ENCODE data around the gene DHRS3. TPM values are rescaled to one million over a fixed set of nuclear protein-coding genes. Genes with fewer than 3 reads are reported as not detected.

Gene DHRS3
- total RNA-seq, 1 experiment from 2014 or later, result 54.5 TPM

DNA sequence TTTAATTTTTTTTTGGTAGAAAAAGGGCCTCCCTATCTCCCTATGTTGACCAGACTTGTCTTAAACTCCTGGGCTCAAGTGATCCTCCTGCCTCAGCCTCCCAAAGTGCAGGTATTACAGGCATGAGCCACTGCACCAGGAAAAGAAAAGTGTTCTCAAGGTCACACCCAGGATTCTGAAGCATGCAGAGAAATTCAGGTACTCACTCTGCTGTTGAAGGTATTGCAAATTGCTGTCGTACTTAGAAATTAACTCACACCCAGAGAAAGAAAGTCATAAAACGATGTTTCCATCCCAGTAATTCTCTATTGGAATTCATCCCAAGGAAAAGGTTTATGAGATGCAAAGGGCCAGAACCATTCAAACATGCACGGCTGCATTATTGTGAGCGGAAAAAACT lies 73.7 kb downstream of the DHRS3 start:
- Histone ChIP-seq H3K23ac (ENCODE audit: insufficient read length, low read depth, low read length) (no peak overlapping the region), H4K5ac (ENCODE audit: insufficient read length, low read depth, low read length) (no peak overlapping the region), H2BK5ac (ENCODE audit: insufficient read length, low read length) (no peak overlapping the region), H2AFZ (ENCODE audit: low read length) (no peak overlapping the region), H3K27ac (ENCODE audit: insufficient read length, low read depth, low read length) (no peak overlapping the region), H3K14ac (ENCODE audit: insufficient read depth, low read length) (no peak overlapping the region), H2BK20ac (ENCODE audit: low read depth, low read length, poor library complexity, severe bottlenecking) (no peak overlapping the region), H2BK15ac (ENCODE audit: low read depth, low read length) (no peak overlapping the region), H3K56ac (ENCODE audit: insufficient read length, low read depth, low read length) (no peak overlapping the region), H3K4ac (ENCODE audit: low read depth, low read length) (no peak overlapping the region), H3K9me3 (ENCODE audit: control insufficient read depth, low read depth, low read length) (no peaks in the 10 kb centered on the region), H2BK12ac (ENCODE audit: insufficient read length, low read depth, low read length) (no peak overlapping the region), H3K9ac (ENCODE audit: extremely low read depth, insufficient read length, low read length) (no peak overlapping the region), H4K20me1 (ENCODE audit: control insufficient read depth, insufficient read depth, insufficient read length) (no peaks in the 10 kb centered on the region), H2AK5ac (ENCODE audit: insufficient read length, low read length) (no peak overlapping the region), H4K8ac (replicated peaks; ENCODE audit: insufficient read length, low read depth, low read length) (no peak overlapping the region), H3K27me3 (ENCODE audit: insufficient read depth, low read length) (no peaks in the 10 kb centered on the region), H4K91ac (ENCODE audit: insufficient read length, low read depth, low read length) (no peak overlapping the region), H3K4me1 (ENCODE audit: insufficient read depth, low read length) (no peaks in the 10 kb centered on the region; the same call in 1 of the 2 replicates), H3T11ph (ENCODE audit: low read length) (no peak overlapping the region), H3K23me2 (ENCODE audit: insufficient read length, low read depth, low read length, poor library complexity, severe bottlenecking) (no peaks in the 10 kb centered on the region), H3K4me2 (ENCODE audit: insufficient read depth, insufficient read length, low read length) (no peak overlapping the region), H3K79me1 (ENCODE audit: insufficient read depth, low read depth, low read length, poor library complexity, severe bottlenecking) (no peaks in the 10 kb centered on the region), H2BK120ac (ENCODE audit: low read depth, low read length, poor library complexity, severe bottlenecking) (no peak overlapping the region), H3K18ac (ENCODE audit: insufficient read length, low read depth, low read length) (no peak overlapping the region), H3K79me2 (ENCODE audit: insufficient read depth, low read length) (no peaks in the 10 kb centered on the region)
- H3K9me3 Mint-ChIP-seq, result no peaks in the 10 kb centered on the region
- no peaks in the 10 kb centered on the region for H3K27me3 Mint-ChIP-seq (ENCODE audit: low read depth)
- no CpG with 5 or more reads among the region's 4 CpGs for WGBS (ENCODE audit: extremely low coverage, insufficient read length, low lambda C conversion rate)
- H3K27ac Mint-ChIP-seq, result no peak overlapping the region
- TF ChIP-seq, protein P1, sequence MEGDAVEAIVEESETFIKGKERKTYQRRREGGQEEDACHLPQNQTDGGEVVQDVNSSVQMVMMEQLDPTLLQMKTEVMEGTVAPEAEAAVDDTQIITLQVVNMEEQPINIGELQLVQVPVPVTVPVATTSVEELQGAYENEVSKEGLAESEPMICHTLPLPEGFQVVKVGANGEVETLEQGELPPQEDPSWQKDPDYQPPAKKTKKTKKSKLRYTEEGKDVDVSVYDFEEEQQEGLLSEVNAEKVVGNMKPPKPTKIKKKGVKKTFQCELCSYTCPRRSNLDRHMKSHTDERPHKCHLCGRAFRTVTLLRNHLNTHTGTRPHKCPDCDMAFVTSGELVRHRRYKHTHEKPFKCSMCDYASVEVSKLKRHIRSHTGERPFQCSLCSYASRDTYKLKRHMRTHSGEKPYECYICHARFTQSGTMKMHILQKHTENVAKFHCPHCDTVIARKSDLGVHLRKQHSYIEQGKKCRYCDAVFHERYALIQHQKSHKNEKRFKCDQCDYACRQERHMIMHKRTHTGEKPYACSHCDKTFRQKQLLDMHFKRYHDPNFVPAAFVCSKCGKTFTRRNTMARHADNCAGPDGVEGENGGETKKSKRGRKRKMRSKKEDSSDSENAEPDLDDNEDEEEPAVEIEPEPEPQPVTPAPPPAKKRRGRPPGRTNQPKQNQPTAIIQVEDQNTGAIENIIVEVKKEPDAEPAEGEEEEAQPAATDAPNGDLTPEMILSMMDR (conservative IDR thresholded peaks at IDR 0.05), result no peak
- H3K36me3 Mint-ChIP-seq (ENCODE audit: insufficient read depth in 1 of 3, low read depth in 3 of 3), result no peaks in the 10 kb centered on the region; a peak in 1 of 7 replicates
- no peak for DNase-seq
- peaks cover 7 to 31% of the 10 kb centered on the region in 2 experiments for H3K4me1 Mint-ChIP-seq
- H3K4me3 Mint-ChIP-seq, result no peak overlapping the region

All from H9 (cell line).